Adipose tissue (tissue), 3 donors: Measurements from ENCODE around the gene ARG1. TPM values are rescaled to one million over a fixed set of nuclear protein-coding genes. Genes with fewer than 3 reads are reported as not detected.

Source experiments
- polyA plus RNA-seq, 3 donors: library from polyadenylated mRNA; stranded (reverse); fragments of 200-250 nt; gene quantifications; one replicate each; pipeline ENCODE4 v1.2.3, GENCODE V29; 2013
- donor health status: healthy with polysubstance abuse.
- donor health status: Bipolar disorder and iron deficiency.
- donor health status: healthy.

The ARG1 gene
- polyA plus RNA-seq, 3 donors, result 0.33 to 10.7 (median 3.2) TPM

Other genes starting within 250 kb of the ARG1 start
- gene MED23, start 55.0 kb downstream of the ARG1 start, polyA plus RNA-seq, result 1 to 10 TPM; 7.2 to 8.5 (median 7.3) TPM
- under 1 TPM; 0.09 to 0.56 (median 0.54) TPM for gene ENPP3, start 64.1 kb downstream of the ARG1 start, polyA plus RNA-seq
- gene OR2A4, start 128.2 kb downstream of the ARG1 start, polyA plus RNA-seq, result not detected
- under 1 TPM in 1 of 3 donors, not detected in 2; 0.02 TPM for gene CTAGE9, start 137.8 kb downstream of the ARG1 start, polyA plus RNA-seq
- gene ENPP1, start 234.8 kb downstream of the ARG1 start, polyA plus RNA-seq, result 1 to 10 TPM; 2.9 to 7.7 (median 4.7) TPM